ENCODE measurements around the gene NUAK1. TPM values are rescaled to one million over a fixed set of nuclear protein-coding genes. Genes with fewer than 3 reads are reported as not detected.

The NUAK1 gene
- total RNA-seq, 1 experiment from 2014 or later, result not detected

DNA sequence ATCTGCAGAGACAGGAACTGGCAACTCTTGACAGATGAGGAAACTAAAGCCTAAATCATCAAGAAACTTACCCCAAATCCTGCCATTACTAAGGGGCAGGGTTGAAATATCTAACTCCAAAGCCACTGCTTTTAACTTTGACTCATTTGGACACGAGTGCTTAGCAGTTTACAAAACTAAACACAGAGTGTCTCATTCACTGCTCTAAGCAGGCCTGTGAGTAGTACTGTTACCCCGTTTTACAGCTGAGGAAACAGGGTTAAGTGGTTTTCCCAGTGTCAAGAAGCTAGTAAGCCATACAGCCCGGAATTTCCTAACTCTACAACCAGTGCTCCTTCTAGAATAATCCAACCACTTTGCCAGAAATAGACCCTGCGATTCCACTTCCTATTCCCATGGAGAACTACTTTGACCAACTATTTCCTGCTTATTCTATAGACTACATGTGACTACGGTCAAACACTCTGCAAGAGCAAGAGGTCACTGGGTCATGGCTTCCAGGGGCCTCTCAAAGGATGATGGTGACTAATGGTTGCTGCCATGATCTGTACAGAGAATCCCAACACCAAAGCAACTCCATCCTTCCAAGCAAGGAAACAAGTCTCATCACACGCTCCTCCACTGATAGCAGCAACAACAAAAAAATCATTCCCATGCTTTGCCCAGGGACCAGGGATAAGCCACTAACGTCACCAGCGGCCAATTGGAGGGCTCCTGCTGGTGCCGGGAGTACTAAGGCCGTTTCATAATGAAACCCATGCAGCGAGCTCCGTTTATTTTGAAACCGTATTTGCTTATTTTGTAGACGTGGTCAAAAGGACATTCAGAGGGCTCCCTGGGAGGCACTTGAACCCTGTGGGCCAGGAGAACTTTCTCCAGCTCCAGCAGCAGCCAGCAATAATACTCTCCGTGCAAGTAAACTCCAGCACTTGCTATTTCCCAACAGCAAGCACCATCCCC is 56.3 kb downstream of the NUAK1 start:
- Histone ChIP-seq H3K4me2 (ENCODE audit: low read depth, low read length, poor library complexity, severe bottlenecking) (no peak overlapping the region), H3K27ac (ENCODE audit: low read length) (no peak overlapping the region), H3K9me3 (ENCODE audit: low read length) (no peaks in the 10 kb centered on the region), H3K36me3 (ENCODE audit: insufficient read depth, low read length) (no peaks in the 10 kb centered on the region), H3K4me3 (ENCODE audit: low read length) (no peak overlapping the region), H2AFZ (ENCODE audit: low read length) (no peak overlapping the region), H3K9ac (ENCODE audit: low read length) (no peak overlapping the region), H3K4me1 (ENCODE audit: low read length) (no peaks in the 10 kb centered on the region), H3K9me2 (replicated peaks; ENCODE audit: insufficient read depth, low read length) (no peaks in the 10 kb centered on the region), H3K27me3 (ENCODE audit: low read length) (0 out of 2 replicates have a peak, but pooled peaks cover 3% of the 10 kb centered on the region), H4K20me1 (ENCODE audit: insufficient read depth, low read depth, low read length) (no peaks in the 10 kb centered on the region), H3K79me2 (ENCODE audit: low read length) (no peaks in the 10 kb centered on the region)
- DNase-seq, result no peak

DNA sequence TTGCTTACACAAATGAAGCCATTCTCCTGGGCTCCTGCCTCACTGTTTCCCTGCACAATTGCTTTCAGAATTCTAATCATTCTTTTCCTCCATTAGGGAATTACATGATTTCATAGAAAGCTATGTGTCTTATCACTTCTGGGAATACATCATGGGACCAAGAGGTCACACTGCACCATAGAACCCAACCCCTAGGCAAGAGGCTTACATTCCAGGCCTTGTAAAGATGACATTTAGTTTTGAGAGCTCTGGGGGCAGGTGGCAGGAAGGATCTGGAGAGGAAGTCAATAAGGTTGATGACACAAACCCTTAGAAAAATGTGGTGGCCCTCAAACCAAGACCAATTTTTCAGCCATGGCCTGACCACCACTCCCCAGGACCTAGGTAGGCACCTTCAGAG is 57.1 kb downstream of the NUAK1 start:
- Histone ChIP-seq H3K4me3 (ENCODE audit: low read length) (no peak overlapping the region), H4K20me1 (ENCODE audit: insufficient read depth, low read depth, low read length) (no peaks in the 10 kb centered on the region), H3K36me3 (ENCODE audit: insufficient read depth, low read length) (no peaks in the 10 kb centered on the region), H2AFZ (ENCODE audit: low read length) (no peak overlapping the region), H3K9me3 (ENCODE audit: low read length) (no peaks in the 10 kb centered on the region), H3K79me2 (ENCODE audit: low read length) (no peaks in the 10 kb centered on the region), H3K27ac (ENCODE audit: low read length) (no peak overlapping the region), H3K4me1 (ENCODE audit: low read length) (peaks cover under 1% of the 10 kb centered on the region), H3K27me3 (ENCODE audit: low read length) (0 out of 2 replicates have a peak, but pooled peaks cover 3% of the 10 kb centered on the region), H3K9ac (ENCODE audit: low read length) (no peak overlapping the region), H3K9me2 (replicated peaks; ENCODE audit: insufficient read depth, low read length) (no peaks in the 10 kb centered on the region), H3K4me2 (ENCODE audit: low read depth, low read length, poor library complexity, severe bottlenecking) (no peak overlapping the region)
- no peak for DNase-seq

DNA sequence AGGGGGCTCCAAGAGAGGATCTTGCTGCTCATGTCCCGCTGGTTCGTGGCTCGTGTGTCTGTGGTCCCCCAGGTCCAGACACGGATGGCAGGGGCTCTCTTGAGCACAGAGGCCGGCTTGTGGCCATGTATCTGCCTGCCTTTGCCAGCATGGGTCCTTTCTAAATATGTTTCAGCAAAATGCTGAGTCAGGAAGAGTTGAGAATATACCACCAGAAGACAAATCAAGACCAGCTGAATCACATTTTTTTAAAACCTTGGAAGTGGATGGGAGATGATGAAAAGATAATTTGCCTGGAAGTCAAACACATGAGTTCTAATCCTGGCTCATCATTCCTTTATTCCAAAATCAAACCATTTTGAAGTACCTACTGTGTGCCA is 58.0 kb downstream of the NUAK1 start:
- Histone ChIP-seq H2AFZ (ENCODE audit: low read length) (no peak overlapping the region), H3K9ac (ENCODE audit: low read length) (no peak overlapping the region), H3K4me1 (ENCODE audit: low read length) (peaks cover 2% of the 10 kb centered on the region), H4K20me1 (ENCODE audit: insufficient read depth, low read depth, low read length) (no peaks in the 10 kb centered on the region), H3K36me3 (ENCODE audit: insufficient read depth, low read length) (no peaks in the 10 kb centered on the region), H3K9me2 (replicated peaks; ENCODE audit: insufficient read depth, low read length) (no peaks in the 10 kb centered on the region), H3K27ac (ENCODE audit: low read length) (no peak overlapping the region), H3K27me3 (ENCODE audit: low read length) (0 out of 2 replicates have a peak, but pooled peaks cover 3% of the 10 kb centered on the region), H3K79me2 (ENCODE audit: low read length) (no peaks in the 10 kb centered on the region), H3K4me2 (ENCODE audit: low read depth, low read length, poor library complexity, severe bottlenecking) (no peak overlapping the region), H3K4me3 (ENCODE audit: low read length) (no peak overlapping the region), H3K9me3 (ENCODE audit: low read length) (no peaks in the 10 kb centered on the region)
- no peak for DNase-seq

DNA sequence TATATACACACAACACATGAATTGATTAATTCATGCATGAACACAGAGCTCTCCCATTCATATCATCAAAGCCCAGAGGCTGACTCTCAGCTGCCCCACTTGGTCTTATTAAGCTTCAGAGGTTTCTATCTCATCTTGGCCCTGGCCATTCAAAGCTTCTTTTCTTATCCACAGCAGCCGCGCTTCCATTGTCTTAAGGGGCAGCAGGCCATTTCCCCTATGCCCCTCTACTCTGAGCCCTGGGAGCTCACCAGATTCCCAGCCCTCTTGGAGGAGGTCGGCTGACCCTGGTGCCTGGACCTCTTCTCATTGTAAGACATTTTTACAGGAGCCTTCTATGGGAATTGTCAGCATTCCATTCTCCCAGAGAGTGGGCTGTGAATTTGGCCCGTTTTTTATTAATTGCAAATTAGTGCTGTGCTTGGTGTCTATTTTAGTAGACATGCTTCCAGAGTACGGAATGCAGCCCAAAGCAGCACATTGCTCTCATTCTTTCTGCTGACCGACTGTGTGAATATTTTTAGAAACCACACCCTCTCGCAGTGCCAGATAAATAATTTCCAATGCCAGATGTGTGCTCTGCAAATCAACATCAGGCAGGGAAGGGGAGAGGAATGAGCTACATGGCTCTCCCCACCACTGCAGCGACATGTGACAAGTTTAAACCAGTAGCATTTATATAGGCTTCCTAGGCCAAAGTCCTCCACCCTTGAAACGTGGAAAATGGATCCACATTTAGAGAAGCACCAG is 58.5 kb downstream of the NUAK1 start:
- Histone ChIP-seq H3K36me3 (ENCODE audit: insufficient read depth, low read length) (no peaks in the 10 kb centered on the region), H3K27me3 (ENCODE audit: low read length) (0 out of 2 replicates have a peak, but pooled peaks cover 3% of the 10 kb centered on the region), H4K20me1 (ENCODE audit: insufficient read depth, low read depth, low read length) (no peaks in the 10 kb centered on the region), H3K9me3 (ENCODE audit: low read length) (no peaks in the 10 kb centered on the region), H3K4me1 (ENCODE audit: low read length) (peaks cover 2% of the 10 kb centered on the region), H3K79me2 (ENCODE audit: low read length) (no peaks in the 10 kb centered on the region), H3K4me2 (ENCODE audit: low read depth, low read length, poor library complexity, severe bottlenecking) (no peak overlapping the region), H3K9me2 (replicated peaks; ENCODE audit: insufficient read depth, low read length) (no peaks in the 10 kb centered on the region), H3K27ac (ENCODE audit: low read length) (no peak overlapping the region), H3K4me3 (ENCODE audit: low read length) (no peak overlapping the region), H3K9ac (ENCODE audit: low read length) (no peak overlapping the region), H2AFZ (ENCODE audit: low read length) (no peak overlapping the region)
- no peak for DNase-seq

DNA sequence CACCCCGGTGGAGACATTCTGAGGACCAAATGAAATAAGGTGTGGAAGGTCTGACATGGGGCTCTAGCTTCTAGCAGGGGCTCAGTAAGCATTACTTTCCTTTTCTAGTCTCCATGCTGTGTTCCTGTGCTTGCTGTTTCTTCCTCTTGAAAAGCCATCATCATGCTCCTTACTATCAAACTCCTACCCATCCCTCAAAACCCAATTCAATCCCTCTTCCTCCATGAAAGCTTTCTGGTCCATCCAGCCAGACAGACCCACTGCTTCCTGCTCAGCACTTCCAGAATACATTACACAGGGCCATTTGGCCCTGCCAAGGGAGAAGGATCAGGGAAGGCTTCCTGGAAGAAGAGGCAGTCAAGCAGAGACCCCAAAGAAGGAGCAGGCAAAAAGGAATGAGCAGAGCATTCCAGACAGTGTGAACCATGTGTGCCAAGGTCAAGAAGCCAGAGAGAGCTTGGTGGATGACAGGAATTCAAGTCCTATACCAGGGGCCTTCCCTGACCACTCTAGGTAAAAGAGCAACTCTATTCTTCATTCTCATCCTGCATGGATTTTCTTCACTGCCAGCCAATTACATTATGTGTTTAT is 59.5 kb downstream of the NUAK1 start:
- no peak overlapping the region for H3K4me3 ChIP-seq (ENCODE audit: low read length)
- H3K9ac ChIP-seq (ENCODE audit: low read length), result no peak overlapping the region
- no peak overlapping the region for H3K27ac ChIP-seq (ENCODE audit: low read length)
- no peaks in the 10 kb centered on the region for H4K20me1 ChIP-seq (ENCODE audit: insufficient read depth, low read depth, low read length)
- DNase-seq, result no peak
- H3K4me1 ChIP-seq (ENCODE audit: low read length), result peaks cover 2% of the 10 kb centered on the region
- no peaks in the 10 kb centered on the region for H3K79me2 ChIP-seq (ENCODE audit: low read length)
- no peaks in the 10 kb centered on the region for H3K9me3 ChIP-seq (ENCODE audit: low read length)
- 0 out of 2 replicates have a peak, but pooled peaks cover 3% of the 10 kb centered on the region for H3K27me3 ChIP-seq (ENCODE audit: low read length)
- no peak overlapping the region for H2AFZ ChIP-seq (ENCODE audit: low read length)
- no peak overlapping the region for H3K4me2 ChIP-seq (ENCODE audit: low read depth, low read length, poor library complexity, severe bottlenecking)
- no peaks in the 10 kb centered on the region for H3K36me3 ChIP-seq (ENCODE audit: insufficient read depth, low read length)
- H3K9me2 ChIP-seq (replicated peaks; ENCODE audit: insufficient read depth, low read length), result no peaks in the 10 kb centered on the region

DNA sequence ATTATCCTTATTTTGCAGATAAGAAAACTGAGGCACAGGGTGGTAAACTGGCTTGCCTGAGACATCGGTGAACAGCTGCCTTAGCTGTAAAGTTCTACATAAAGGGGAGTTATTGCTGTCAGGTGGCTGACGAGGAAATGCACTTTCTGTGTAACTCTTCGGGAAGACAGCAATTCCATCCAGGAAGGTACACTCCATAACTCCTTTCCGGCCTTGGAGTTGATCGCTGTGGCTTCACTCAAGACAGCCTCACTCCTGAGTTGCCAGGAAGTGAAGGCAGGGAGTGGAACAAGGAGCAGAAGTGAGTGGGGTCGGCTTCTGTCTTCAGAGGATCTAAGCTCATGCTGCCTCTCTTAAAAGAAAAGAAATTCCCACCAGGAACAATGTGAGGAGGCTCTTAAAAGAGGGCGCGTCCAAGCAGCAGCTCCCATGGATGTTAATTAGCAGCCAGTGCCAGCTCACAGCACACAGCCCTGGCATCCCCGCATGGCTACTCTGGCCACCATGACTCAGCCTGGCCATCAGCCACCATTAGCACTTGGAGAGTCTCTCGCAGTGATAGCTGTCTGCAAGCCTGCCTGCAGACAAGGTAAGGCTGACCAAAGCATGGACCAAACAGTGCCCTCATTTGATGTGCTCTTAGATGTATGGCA is 60.3 kb downstream of the NUAK1 start:
- no peak overlapping the region for H3K9ac ChIP-seq (ENCODE audit: low read length)
- H3K9me3 ChIP-seq (ENCODE audit: low read length), result no peaks in the 10 kb centered on the region
- 0 out of 2 replicates have a peak, but pooled peaks cover 3% of the 10 kb centered on the region for H3K27me3 ChIP-seq (ENCODE audit: low read length)
- no peaks in the 10 kb centered on the region for H3K79me2 ChIP-seq (ENCODE audit: low read length)
- no peak for DNase-seq
- no peaks in the 10 kb centered on the region for H3K9me2 ChIP-seq (replicated peaks; ENCODE audit: insufficient read depth, low read length)
- no peaks in the 10 kb centered on the region for H4K20me1 ChIP-seq (ENCODE audit: insufficient read depth, low read depth, low read length)
- H3K4me2 ChIP-seq (ENCODE audit: low read depth, low read length, poor library complexity, severe bottlenecking), result no peak overlapping the region
- H3K4me3 ChIP-seq (ENCODE audit: low read length), result no peak overlapping the region
- H3K36me3 ChIP-seq (ENCODE audit: insufficient read depth, low read length), result no peaks in the 10 kb centered on the region
- H3K27ac ChIP-seq (ENCODE audit: low read length), result no peak overlapping the region
- no peak overlapping the region for H2AFZ ChIP-seq (ENCODE audit: low read length)
- peaks cover 2% of the 10 kb centered on the region for H3K4me1 ChIP-seq (ENCODE audit: low read length)

DNA sequence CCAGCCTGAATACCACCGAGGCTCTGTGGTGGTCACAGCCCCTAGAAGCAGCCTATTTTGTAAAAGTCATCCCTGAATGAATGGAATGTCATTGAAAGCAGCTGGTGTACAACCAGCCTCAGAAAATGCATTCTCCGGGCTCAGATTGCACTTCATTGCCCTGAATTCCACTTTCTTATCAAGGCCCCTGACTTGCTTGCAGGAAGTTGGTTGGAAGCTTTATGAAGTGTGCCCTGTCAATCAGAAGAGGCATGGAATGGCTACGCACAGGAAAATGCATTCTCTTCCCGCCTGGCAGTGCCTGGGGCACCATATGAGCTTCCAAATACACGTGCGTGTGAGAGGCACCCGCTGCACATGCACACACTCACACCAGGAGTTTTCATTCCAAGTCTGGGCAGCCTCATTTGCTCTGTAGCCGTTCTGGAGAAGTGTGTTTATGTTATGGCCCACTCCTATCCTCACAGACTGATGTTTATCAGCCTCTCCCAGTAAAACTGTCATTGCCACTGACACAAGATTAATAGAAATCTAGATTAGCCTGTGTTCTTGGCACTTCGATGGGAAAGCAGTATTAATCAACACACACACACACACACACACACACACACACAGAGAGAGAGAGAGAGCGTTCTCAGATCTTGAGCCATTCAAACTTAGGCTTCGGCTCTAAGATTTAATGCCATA is 63.9 kb downstream of the NUAK1 start:
- Histone ChIP-seq H3K9me3 (ENCODE audit: low read length) (no peaks in the 10 kb centered on the region), H3K9me2 (replicated peaks; ENCODE audit: insufficient read depth, low read length) (no peaks in the 10 kb centered on the region), H3K27ac (ENCODE audit: low read length) (no peak overlapping the region), H4K20me1 (ENCODE audit: insufficient read depth, low read depth, low read length) (no peaks in the 10 kb centered on the region), H2AFZ (ENCODE audit: low read length) (no peak overlapping the region), H3K4me2 (ENCODE audit: low read depth, low read length, poor library complexity, severe bottlenecking) (no peak overlapping the region), H3K36me3 (ENCODE audit: insufficient read depth, low read length) (no peaks in the 10 kb centered on the region), H3K79me2 (ENCODE audit: low read length) (no peaks in the 10 kb centered on the region), H3K4me3 (ENCODE audit: low read length) (no peak overlapping the region), H3K9ac (ENCODE audit: low read length) (no peak overlapping the region), H3K4me1 (ENCODE audit: low read length) (peaks cover 2% of the 10 kb centered on the region), H3K27me3 (ENCODE audit: low read length) (no peaks in the 10 kb centered on the region)
- no peak for DNase-seq

Data from Karpas-422 (cell line).